GOT3 (cell line): Measurements from ENCODE around the gene OTUB2.

Source experiments
- DNase-seq: peaks from one replicate; lab custom pipeline; 2025; ENCODE audit warnings: mixed read lengths; lab: John Stamatoyannopoulos, UW

OTUB2 gene

GRCh38 chr14:94021416-94022157, 4.6 kb upstream of the OTUB2 start:
- no peak for DNase-seq

GRCh38 chr14:94022532-94023411, 3.4 kb upstream of the OTUB2 start:
- DNase-seq: no peak

GRCh38 chr14:94024549-94024948, 1.6 kb upstream of the OTUB2 start:
- no peak for DNase-seq

GRCh38 chr14:94025720-94026119, 420 bp upstream of the OTUB2 start:
- no peak for DNase-seq

GRCh38 chr14:94026889-94027469, 839 bp downstream of the OTUB2 start:
- no peak for DNase-seq

GRCh38 chr14:94027566-94028449, 1.7 kb downstream of the OTUB2 start:
- DNase-seq: no peak

- DNase-seq: no peak
These were observed 2.3 kb downstream of the OTUB2 start for GRCh38 chr14:94028450-94028826.

- no peak for DNase-seq
These were observed 3.1 kb downstream of the OTUB2 start for GRCh38 chr14:94029265-94029664.

GRCh38 chr14:94029671-94030203, 3.6 kb downstream of the OTUB2 start:
- no peak for DNase-seq

- DNase-seq: no peak
These were observed 4.4 kb downstream of the OTUB2 start for GRCh38 chr14:94030571-94030970.

- DNase-seq: no peak
These were observed 5.2 kb downstream of the OTUB2 start for GRCh38 chr14:94031161-94031882.

- no peak for DNase-seq
These were observed 5.7 kb downstream of the OTUB2 start for GRCh38 chr14:94031883-94032279.

GRCh38 chr14:94034886-94035285, 8.7 kb downstream of the OTUB2 start:
- DNase-seq: no peak

- no peak for DNase-seq
These were observed 10.4 kb downstream of the OTUB2 start for GRCh38 chr14:94036313-94037167.

GRCh38 chr14:94037954-94038353, 11.8 kb downstream of the OTUB2 start:
- no peak for DNase-seq

GRCh38 chr14:94038510-94038909, 12.4 kb downstream of the OTUB2 start:
- DNase-seq: no peak

GRCh38 chr14:94038921-94039629, 12.9 kb downstream of the OTUB2 start:
- no peak for DNase-seq

- no peak for DNase-seq
These were observed 14.1 kb downstream of the OTUB2 start for GRCh38 chr14:94040247-94040646.

- no peak for DNase-seq
These were observed 14.7 kb downstream of the OTUB2 start for GRCh38 chr14:94040796-94041195.
